ENCODE data around the gene NAE1. TPM values are rescaled to one million over a fixed set of nuclear protein-coding genes. Genes with fewer than 3 reads are reported as not detected.

NAE1 gene
- total and polyA plus RNA-seq, 12 donors: 23.7 to 35.9 (median 30.7) TPM

DNA sequence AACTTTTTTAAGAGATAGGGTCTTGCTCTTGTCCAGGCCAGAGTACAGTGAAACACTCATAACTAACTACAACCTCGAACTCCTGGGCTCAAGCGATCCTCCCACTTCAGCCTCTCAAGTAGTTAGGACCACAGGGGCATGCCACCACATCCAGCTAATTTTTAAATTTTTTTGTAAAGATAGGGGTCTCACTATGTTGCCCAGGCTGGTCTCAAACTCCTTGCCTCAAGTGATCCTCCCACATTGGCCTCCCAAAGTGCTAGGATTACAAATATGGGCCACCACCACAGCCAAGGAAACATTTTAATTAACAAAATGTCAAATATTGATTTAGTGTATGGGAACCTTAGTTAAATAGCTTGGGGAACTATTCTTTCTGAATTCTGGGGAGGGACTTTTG is 76.6 kb downstream of the NAE1 start:
- WGBS, 2 donors: 95% methylated on average over 2 of the region's 2 CpGs
- no peak overlapping the region for H3K4me3 ChIP-seq
- H3K9me3 ChIP-seq: no peaks in the 10 kb centered on the region
- TF ChIP-seq, protein P1, sequence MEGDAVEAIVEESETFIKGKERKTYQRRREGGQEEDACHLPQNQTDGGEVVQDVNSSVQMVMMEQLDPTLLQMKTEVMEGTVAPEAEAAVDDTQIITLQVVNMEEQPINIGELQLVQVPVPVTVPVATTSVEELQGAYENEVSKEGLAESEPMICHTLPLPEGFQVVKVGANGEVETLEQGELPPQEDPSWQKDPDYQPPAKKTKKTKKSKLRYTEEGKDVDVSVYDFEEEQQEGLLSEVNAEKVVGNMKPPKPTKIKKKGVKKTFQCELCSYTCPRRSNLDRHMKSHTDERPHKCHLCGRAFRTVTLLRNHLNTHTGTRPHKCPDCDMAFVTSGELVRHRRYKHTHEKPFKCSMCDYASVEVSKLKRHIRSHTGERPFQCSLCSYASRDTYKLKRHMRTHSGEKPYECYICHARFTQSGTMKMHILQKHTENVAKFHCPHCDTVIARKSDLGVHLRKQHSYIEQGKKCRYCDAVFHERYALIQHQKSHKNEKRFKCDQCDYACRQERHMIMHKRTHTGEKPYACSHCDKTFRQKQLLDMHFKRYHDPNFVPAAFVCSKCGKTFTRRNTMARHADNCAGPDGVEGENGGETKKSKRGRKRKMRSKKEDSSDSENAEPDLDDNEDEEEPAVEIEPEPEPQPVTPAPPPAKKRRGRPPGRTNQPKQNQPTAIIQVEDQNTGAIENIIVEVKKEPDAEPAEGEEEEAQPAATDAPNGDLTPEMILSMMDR (IDR thresholded peaks at IDR 0.05): no peak
- intact Hi-C loops (cut with DNase I): loop anchor here in 2 of 10 donors (5.0 kb wide), 2 partner anchors 92 to 347 kb away; no protein-coding TSS in a partner anchor
- H3K27me3 ChIP-seq: peaks cover 0 to 20% (median 0%) of the 10 kb centered on the region in 7 donors
- DNase-seq: no peak
- H3K27ac ChIP-seq: no peak overlapping the region
- H3K36me3 ChIP-seq: peaks cover 0 to 5% (median 0%) of the 10 kb centered on the region in 9 donors
- no peak for ATAC-seq
- peaks cover 0 to 25% (median 22%) of the 10 kb centered on the region in 9 donors for H3K4me1 ChIP-seq

DNA sequence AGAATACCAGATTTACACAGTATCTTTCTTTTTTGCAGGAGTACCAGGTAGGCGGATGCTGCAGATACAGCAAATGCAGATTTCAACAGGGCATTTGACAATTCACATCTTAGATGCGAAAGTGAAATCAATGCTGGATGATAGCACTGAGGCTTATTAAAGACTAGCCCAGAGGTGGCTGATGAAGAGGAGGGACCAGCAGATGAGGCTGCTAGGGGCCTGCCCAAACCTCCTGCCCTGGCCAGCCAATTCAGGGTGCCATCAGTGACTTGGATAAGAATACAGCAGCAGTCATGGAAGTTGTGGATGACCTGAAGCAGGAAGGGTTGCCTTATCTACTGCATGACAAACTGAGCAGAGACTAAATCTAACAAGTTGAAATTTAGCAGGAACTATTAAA is 77.8 kb downstream of the NAE1 start:
- Histone ChIP-seq H3K9me3 (no peaks in the 10 kb centered on the region), H3K36me3 (peaks cover 0 to 18% (median 11%) of the 10 kb centered on the region in 9 donors), H3K4me3 (no peak overlapping the region), H3K27me3 (peaks cover 0 to 20% (median 0%) of the 10 kb centered on the region in 7 donors), H3K4me1 (peaks cover 0 to 37% (median 27%) of the 10 kb centered on the region in 9 donors), H3K27ac (no peak overlapping the region)
- TF ChIP-seq, protein P1 (IDR thresholded peaks at IDR 0.05): no peak
- 97 to 99% methylated on average over 2 of the region's 2 CpGs for whole genome bisulfite sequencing, 2 donors
- intact Hi-C loops (cut with DNase I): loop anchor here in 2 of 10 donors (5.0 kb wide), 2 partner anchors 91 to 346 kb away; no protein-coding TSS in a partner anchor
- ATAC-seq (no peak), DNase-seq (no peak)

Other genes starting within 250 kb of the NAE1 start
- gene CMTM3, start 226.3 kb downstream of the NAE1 start, total RNA-seq: 10 to 100 TPM in 3 of 10 donors, 1 to 10 TPM in 7; 6.6 to 19.9 (median 7.9) TPM
- gene CMTM3, start 226.3 kb downstream of the NAE1 start, polyA plus RNA-seq: 10 to 100 TPM; 12.0 to 18.0 TPM
- 10 to 100 TPM in 8 of 10 donors, 1 to 10 TPM in 2; 7.3 to 14.6 (median 12.1) TPM for gene CMTM4, start 134.2 kb downstream of the NAE1 start, total RNA-seq
- gene CMTM4, start 134.2 kb downstream of the NAE1 start, polyA plus RNA-seq: 1 to 10 TPM; 4.5 to 4.6 TPM
- gene DYNC1LI2, start 79.4 kb downstream of the NAE1 start, total RNA-seq: 100 to 1,000 TPM in 2 of 10 donors, 10 to 100 TPM in 8; 70.4 to 109 (median 89.0) TPM
- 10 to 100 TPM; 27.2 to 53.9 TPM for gene DYNC1LI2, start 79.4 kb downstream of the NAE1 start, polyA plus RNA-seq
- gene TERB1, start 29.4 kb downstream of the NAE1 start, total RNA-seq: under 1 TPM in 1 of 10 donors, not detected in 9; 0.12 TPM
- gene TERB1, start 29.4 kb downstream of the NAE1 start, polyA plus RNA-seq: not detected
- not detected for gene CA7, start 13.4 kb upstream of the NAE1 start, total RNA-seq
- gene CA7, start 13.4 kb upstream of the NAE1 start, polyA plus RNA-seq: not detected
- gene PDP2, start 49.5 kb upstream of the NAE1 start, total RNA-seq: 1 to 10 TPM; 2.9 to 5.7 (median 3.8) TPM
- 1 to 10 TPM; 1.2 to 1.4 TPM for gene PDP2, start 49.5 kb upstream of the NAE1 start, polyA plus RNA-seq
- under 1 TPM in 3 of 10 donors, not detected in 7; 0.25 to 0.47 (median 0.47) TPM for gene CDH16, start 87.9 kb upstream of the NAE1 start, total RNA-seq
- gene CDH16, start 87.9 kb upstream of the NAE1 start, polyA plus RNA-seq: under 1 TPM; 0.15 to 0.59 TPM
- gene RRAD, start 94.6 kb upstream of the NAE1 start, total RNA-seq: 1,000 to 10,000 TPM in 1 of 10 donors, 100 to 1,000 TPM in 5, 10 to 100 TPM in 4; 48.4 to 1,227 (median 105) TPM
- gene RRAD, start 94.6 kb upstream of the NAE1 start, polyA plus RNA-seq: 100 to 1,000 TPM; 176 to 435 TPM
- 100 to 1,000 TPM; 103 to 196 (median 111) TPM for gene CIAO2B, start 103.4 kb upstream of the NAE1 start, total RNA-seq
- 100 to 1,000 TPM; 189 to 743 TPM for gene CIAO2B, start 103.4 kb upstream of the NAE1 start, polyA plus RNA-seq
- 100 to 1,000 TPM in 3 of 10 donors, 10 to 100 TPM in 7; 56.1 to 194 (median 81.5) TPM for gene CES2, start 104.5 kb upstream of the NAE1 start, total RNA-seq
- 100 to 1,000 TPM in 1 of 2 donors, 10 to 100 TPM in 1; 25.1 to 145 TPM for gene CES2, start 104.5 kb upstream of the NAE1 start, polyA plus RNA-seq
- gene CES3, start 130.3 kb upstream of the NAE1 start, total RNA-seq: 1 to 10 TPM in 6 of 10 donors, under 1 TPM in 4; 0.45 to 2.4 (median 1.1) TPM
- gene CES3, start 130.3 kb upstream of the NAE1 start, polyA plus RNA-seq: 1 to 10 TPM in 1 of 2 donors, under 1 TPM in 1; 0.07 to 2.8 TPM
- 10 to 100 TPM in 1 of 10 donors, 1 to 10 TPM in 9; 3.8 to 10.4 (median 6.0) TPM for gene CES4A, start 157.6 kb upstream of the NAE1 start, total RNA-seq
- 10 to 100 TPM; 12.3 to 20.6 TPM for gene CES4A, start 157.6 kb upstream of the NAE1 start, polyA plus RNA-seq
- 10 to 100 TPM; 22.2 to 36.4 (median 29.8) TPM for gene CBFB, start 198.2 kb upstream of the NAE1 start, total RNA-seq
- gene CBFB, start 198.2 kb upstream of the NAE1 start, polyA plus RNA-seq: 10 to 100 TPM; 17.6 to 22.9 TPM